ENCODE data around the gene C7orf57. TPM values are rescaled to one million over a fixed set of nuclear protein-coding genes. Genes with fewer than 3 reads are reported as not detected.

Gene C7orf57
- total RNA-seq, 1 experiment from 2014 or later = 0.15 TPM

DNA sequence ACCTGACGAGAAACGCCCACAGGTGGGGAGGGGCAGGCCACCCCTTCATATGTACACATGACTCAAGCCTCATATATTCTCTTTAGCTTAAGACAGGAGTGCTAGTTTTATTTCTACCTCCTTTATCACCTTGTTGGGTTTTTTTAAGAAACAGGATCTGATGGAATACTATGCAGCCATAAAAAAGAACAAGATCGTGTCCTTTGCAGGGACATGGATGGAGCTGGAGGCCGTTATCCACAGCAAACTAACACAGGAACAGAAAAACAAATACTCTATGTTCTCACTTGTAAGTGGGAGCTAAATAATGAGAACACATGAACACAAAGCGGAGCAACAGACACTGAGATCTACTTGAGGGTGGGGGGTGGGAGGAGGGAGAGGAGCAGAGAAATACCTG is 44.8 kb upstream of the C7orf57 start:
- no TSS peak for BruUV-seq (replicated peaks)
- H3K4me1 ChIP-seq (ENCODE audit: control insufficient read depth in 1 of 2, insufficient read depth in 2 of 2, low read length in 2 of 2) = peaks cover 2 to 5% of the 10 kb centered on the region in 2 experiments; a peak in 2 of 4 replicates
- intact Hi-C loops (cut with micrococcal nuclease) = no loop called here
- H3K79me2 ChIP-seq (ENCODE audit: insufficient read depth, low read length) = no peaks in the 10 kb centered on the region
- ATAC-seq (no peak), DNase-seq (ENCODE audit: low read depth, low spot score) (no peak)
- ChIA-PET CTCF (no interaction called here), RAD21 (ENCODE audit: low non-redundant PET in 1 of 2, low total read pairs in 2 of 2, uncharacterized antibody in 2 of 2, unreplicated experiment in 2 of 2) (no interaction called here), POLR2A (interaction anchor here (1.3 kb wide), 1 partner anchor 9 kb away, joined by 4 read pairs; no protein-coding TSS in a partner anchor)
- no peaks in the 10 kb centered on the region for H3K9me2 ChIP-seq (ENCODE audit: insufficient read depth)
- no peak overlapping the region for H2AFZ ChIP-seq (ENCODE audit: low read depth, low read length, poor library complexity, severe bottlenecking)
- H3K27ac ChIP-seq (ENCODE audit: low read depth, low read length) = no peak overlapping the region
- no peaks in the 10 kb centered on the region for H3K9me3 ChIP-seq (ENCODE audit: control insufficient read depth in 1 of 2, insufficient read depth in 1 of 2, low read depth in 1 of 2, low read length in 2 of 2)
- TF ChIP-seq SRF (IDR thresholded peaks at IDR 0.05; ENCODE audit: low read depth) (no peak), JUND (IDR thresholded peaks at IDR 0.05) (no peak), REST (IDR thresholded peaks at IDR 0.05; ENCODE audit: low read depth) (no peak), ZNF274 (IDR thresholded peaks at IDR 0.05; ENCODE audit: low read depth, low read length) (no peak), ZFX (IDR thresholded peaks at IDR 0.05) (no peak), POLR2A (IDR thresholded peaks at IDR 0.05; ENCODE audit: borderline replicate concordance, extremely low read depth, insufficient read depth, insufficient read length) (no peak), RAD21 (IDR thresholded peaks at IDR 0.05; ENCODE audit: low read depth) (no peak), EZH2phosphoT487 (IDR thresholded peaks at IDR 0.05; ENCODE audit: borderline replicate concordance) (no peak), CBX3 (IDR thresholded peaks at IDR 0.05; ENCODE audit: low read depth) (no peak), SIN3A (IDR thresholded peaks at IDR 0.05; ENCODE audit: low read depth) (no peak), EGR1 (IDR thresholded peaks at IDR 0.05; ENCODE audit: low read depth) (no peak), EZH2 (IDR thresholded peaks at IDR 0.05) (no peak), SP1 (IDR thresholded peaks at IDR 0.05; ENCODE audit: low read depth) (no peak), ELF1 (IDR thresholded peaks at IDR 0.05; ENCODE audit: borderline replicate concordance, low read depth) (no peak), CEBPB (IDR thresholded peaks at IDR 0.05; ENCODE audit: low read depth) (no peak)
- TF ChIP-seq, protein P1, sequence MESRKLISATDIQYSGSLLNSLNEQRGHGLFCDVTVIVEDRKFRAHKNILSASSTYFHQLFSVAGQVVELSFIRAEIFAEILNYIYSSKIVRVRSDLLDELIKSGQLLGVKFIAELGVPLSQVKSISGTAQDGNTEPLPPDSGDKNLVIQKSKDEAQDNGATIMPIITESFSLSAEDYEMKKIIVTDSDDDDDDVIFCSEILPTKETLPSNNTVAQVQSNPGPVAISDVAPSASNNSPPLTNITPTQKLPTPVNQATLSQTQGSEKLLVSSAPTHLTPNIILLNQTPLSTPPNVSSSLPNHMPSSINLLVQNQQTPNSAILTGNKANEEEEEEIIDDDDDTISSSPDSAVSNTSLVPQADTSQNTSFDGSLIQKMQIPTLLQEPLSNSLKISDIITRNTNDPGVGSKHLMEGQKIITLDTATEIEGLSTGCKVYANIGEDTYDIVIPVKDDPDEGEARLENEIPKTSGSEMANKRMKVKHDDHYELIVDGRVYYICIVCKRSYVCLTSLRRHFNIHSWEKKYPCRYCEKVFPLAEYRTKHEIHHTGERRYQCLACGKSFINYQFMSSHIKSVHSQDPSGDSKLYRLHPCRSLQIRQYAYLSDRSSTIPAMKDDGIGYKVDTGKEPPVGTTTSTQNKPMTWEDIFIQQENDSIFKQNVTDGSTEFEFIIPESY (IDR thresholded peaks at IDR 0.05; ENCODE audit: extremely low read depth, insufficient replicate concordance, low read length) = no peak
- TF ChIP-seq, protein P2, sequence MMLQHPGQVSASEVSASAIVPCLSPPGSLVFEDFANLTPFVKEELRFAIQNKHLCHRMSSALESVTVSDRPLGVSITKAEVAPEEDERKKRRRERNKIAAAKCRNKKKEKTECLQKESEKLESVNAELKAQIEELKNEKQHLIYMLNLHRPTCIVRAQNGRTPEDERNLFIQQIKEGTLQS (IDR thresholded peaks at IDR 0.05) = no peak
- TF ChIP-seq, protein P3, sequence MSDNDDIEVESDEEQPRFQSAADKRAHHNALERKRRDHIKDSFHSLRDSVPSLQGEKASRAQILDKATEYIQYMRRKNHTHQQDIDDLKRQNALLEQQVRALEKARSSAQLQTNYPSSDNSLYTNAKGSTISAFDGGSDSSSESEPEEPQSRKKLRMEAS (IDR thresholded peaks at IDR 0.05) = no peak
- no peaks in the 10 kb centered on the region for H3K36me3 ChIP-seq (ENCODE audit: control insufficient read depth in 1 of 2, insufficient read depth in 2 of 2, low read length in 2 of 2)
- H3K4me2 ChIP-seq (ENCODE audit: low read length) = no peak overlapping the region
- H3K9ac ChIP-seq (ENCODE audit: low read length) = no peak overlapping the region
- no peak overlapping the region for H3K4me3 ChIP-seq (replicated peaks in 1 of 2; ENCODE audit: low read depth in 1 of 2, low read length in 2 of 2)
- no peaks in the 10 kb centered on the region for H3K27me3 ChIP-seq (ENCODE audit: insufficient read depth, low read length)
- H4K20me1 ChIP-seq (ENCODE audit: insufficient read depth) = no peaks in the 10 kb centered on the region

Measured in HCT116 (cell line).